Measurements from ENCODE around the gene ALDH3B1. TPM values are rescaled to one million over a fixed set of nuclear protein-coding genes. Genes with fewer than 3 reads are reported as not detected.

ALDH3B1 gene
- total RNA-seq, 1 donor from 2014 or later: 25.4 TPM

DNA sequence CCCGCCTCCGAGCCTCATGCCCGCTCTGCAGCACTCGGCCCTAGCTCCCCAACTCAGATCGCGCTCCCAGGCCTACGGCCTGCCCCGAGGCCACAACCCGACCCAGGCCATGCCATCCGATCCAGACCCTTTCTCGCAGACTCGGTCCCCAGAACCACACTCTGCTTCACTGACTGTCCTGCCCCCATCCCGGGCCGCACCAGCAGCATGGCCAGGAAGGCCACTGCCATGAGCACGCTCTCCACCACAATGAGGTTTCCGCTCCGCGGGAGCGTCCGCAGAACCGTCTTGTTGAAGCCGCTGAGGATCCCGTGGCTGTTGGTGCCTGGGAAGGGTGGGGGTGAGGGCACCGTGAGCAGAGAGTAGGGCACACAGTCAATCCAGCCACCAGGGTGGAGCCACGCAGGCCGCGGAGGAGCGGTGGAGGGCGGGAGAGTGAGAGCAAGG, 12.6 kb upstream of the ALDH3B1 start:
- DNase-seq (ENCODE audit: low spot score): no peak

DNA sequence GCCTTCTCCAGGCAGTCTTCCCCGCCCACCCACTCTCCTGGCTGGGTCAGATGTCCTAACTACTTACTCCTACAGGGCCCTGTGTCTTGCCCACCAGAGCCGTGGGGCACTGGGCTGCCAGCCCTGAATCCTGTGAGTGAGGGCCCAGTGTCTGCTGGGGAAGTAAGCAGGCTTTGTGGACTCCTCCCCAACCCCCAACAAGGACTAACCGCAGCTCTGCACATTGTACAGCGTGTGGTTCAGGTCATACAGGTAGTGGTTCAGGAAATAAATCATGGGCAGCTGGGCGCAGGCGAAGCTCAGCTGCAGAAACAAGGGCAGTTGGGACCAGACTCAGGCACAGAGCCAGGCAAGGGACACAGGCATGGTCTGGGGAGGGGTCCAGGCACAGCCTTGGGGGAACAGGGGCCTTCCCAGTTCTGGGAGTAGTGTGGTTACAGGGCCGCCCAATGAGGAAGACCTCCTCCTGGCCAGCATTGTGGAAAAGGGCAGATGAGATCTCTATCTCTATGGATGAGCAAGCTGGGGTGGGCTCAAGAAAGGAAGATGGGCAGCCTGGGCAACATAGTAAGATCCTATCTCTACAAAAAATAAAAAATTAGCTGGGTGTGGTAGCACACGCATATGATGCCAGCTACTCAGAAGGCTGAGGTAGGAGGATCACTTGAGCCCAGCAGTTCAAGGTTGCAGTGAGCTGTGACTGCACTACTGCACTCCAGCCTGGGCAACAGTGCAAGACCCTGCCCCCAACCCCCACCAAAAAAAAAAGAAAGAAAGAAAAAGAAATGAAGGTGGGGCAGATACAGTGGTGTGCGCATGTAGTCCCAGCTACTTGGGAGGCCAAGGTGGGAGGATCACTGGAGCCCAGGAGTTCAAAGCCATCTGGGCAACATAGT, 11.7 kb upstream of the ALDH3B1 start:
- DNase-seq (ENCODE audit: low spot score): peak; percentile 56

DNA sequence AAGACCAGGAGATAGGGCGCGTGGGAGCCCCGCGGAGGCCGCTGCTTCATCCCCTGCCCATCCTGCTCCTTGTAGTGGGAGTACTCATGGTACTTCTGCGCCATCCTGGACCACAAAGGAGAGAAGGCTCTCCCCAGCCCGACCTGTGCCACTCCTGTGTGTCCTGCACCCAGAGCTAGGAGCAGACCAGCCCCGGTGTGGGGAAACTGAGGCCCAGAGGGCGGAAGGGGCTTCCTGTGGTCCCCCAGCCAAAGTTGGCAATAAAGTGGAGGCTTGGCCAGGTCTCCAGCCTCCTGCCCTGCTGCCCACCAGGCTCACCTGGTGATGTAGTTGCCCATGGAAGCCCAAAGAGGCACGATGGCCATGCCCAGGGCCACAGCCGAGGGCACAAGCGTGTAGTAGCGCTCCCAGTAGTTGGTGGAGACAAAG, 10.9 kb upstream of the ALDH3B1 start:
- DNase-seq (ENCODE audit: low spot score): no peak

DNA sequence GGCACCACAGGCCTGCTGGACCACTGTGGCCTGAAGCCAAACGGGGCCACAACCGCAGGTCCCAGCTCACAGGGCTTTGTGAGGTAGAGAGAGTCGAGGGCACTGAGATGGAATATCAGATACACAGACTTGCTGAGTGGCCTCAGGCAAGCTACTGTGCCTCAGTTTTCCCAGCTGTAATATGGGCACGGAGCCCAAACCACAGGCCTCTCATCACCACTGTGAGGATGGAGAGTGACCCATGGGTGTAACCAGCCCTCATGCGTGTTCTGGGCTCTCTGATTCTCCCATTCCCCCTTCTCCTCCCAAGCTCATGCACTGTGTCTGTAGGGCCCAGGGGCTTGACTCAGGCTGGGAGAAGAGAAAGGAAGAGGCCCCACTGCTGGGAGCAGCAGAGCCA, 10.4 kb upstream of the ALDH3B1 start:
- no peak for DNase-seq (ENCODE audit: low spot score)

DNA sequence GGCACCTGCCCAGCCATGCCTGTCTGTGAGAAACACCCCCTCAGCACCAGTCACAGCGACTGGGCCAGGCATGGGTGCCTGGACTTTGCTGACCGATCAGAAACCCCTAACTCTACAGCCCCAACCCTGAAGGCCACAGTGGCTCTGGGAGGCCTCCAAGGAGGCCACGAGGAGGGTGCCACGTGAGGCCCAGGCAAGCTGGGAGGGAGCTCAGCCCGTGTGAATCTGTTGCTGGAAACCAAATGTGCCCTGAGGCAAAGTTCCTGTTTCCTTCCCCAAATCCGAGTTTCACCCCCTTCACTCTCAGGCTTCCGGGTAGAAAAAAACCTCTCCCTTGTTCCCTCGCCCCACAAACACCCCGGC, 7.6 kb upstream of the ALDH3B1 start:
- DNase-seq (ENCODE audit: low spot score): no peak

GRCh38 chr11:68002938-68003845, 6.9 kb upstream of the ALDH3B1 start:
- peak; percentile 71 for DNase-seq (ENCODE audit: low spot score)

DNA sequence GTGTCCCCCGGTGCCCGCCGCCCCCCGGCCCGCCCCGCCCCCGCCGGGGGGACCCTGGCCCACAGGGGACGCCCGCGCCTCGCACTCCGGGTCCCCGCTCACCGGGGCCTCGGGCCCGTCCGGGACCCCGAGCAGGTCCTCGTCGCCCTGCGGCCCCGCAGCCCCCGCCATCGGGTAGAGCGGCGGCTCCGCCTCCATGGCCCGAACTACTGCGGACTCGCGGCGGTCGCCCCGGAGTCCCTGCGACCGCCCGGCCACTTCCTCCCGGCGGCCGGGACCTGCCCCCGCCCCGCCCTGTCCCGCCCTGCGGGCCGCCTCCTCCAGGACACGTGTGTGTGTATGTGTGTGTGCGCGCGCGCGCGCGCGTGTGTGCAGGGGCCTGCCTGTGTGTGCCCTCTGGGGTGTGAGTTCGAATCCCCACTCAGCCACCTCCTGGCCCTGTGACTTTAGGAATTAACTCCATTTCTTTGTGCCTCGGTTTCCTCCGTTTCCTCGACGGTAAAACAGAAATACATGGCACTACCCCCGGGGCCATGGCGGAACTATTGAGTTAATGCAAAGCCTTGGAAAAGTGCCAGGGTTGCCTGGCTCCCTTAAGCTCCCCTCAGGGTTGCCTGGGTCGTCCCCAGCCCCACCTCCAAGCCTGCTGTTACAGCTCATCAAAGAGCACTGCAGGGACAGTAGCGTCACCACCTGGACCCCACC, 6.1 kb upstream of the ALDH3B1 start, which contains the start of gene UNC93B1:
Gene UNC93B1, minus strand, starts transcription at position 252 of the 705 bp plus-strand sequence. Its CDS starts 54 bp downstream, at position 198.
- peak; percentile 92 for DNase-seq (ENCODE audit: low spot score)

- no peak for DNase-seq (ENCODE audit: low spot score)
Measured at GRCh38 chr11:68004551-68005335, 5.4 kb upstream of the ALDH3B1 start.

GRCh38 chr11:68006606-68007166, 3.4 kb upstream of the ALDH3B1 start:
- no peak for DNase-seq (ENCODE audit: low spot score)

GRCh38 chr11:68007498-68008380, 2.4 kb upstream of the ALDH3B1 start:
- peak; percentile 41 for DNase-seq (ENCODE audit: low spot score)

DNA sequence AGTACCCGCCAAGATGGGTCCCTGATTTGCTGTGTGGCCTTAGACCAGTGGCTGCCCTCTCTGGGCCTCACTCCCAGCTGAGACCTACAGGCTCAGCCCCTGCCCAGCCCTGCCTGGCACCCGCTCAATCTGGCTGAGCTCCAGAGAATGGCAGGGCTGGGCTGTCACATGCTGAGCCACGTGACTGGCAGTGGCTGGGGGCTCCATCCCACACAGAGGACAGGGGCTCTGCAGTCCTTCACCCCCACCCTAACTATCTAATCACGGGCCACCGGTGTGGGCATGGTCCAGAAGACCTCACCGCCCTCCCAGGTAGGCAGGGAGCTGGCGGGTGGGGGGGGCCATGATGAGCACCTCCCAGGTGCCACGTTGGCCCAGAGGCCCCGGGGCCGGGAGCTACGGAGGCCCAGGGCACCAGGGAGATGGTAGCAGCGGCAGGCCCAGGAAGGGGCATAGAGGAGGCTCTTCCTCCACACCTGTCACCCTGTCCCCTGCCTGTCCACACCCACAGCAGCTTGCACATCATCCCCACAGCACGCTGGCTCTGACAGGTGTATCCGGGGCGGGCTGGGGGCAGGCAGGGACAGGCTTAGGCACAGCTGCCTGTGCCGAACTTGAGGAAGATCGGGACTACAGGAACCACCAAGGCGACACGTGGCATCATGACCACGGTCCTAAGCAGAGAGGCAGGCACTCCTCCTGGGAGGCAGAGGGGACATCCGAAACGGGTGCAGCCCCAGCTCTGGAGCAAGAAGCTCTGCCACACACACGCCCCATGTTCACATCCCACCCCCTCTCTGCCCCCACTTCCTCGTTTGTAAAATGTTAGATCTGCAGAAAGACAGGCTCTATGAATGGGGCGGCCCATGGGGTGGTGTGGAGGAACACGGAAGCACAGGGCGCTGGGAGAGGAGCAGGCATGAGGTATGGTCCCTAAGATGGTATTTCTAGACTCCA, 1.5 kb upstream of the ALDH3B1 start:
- DNase-seq (ENCODE audit: low spot score): peak; percentile 77

DNA sequence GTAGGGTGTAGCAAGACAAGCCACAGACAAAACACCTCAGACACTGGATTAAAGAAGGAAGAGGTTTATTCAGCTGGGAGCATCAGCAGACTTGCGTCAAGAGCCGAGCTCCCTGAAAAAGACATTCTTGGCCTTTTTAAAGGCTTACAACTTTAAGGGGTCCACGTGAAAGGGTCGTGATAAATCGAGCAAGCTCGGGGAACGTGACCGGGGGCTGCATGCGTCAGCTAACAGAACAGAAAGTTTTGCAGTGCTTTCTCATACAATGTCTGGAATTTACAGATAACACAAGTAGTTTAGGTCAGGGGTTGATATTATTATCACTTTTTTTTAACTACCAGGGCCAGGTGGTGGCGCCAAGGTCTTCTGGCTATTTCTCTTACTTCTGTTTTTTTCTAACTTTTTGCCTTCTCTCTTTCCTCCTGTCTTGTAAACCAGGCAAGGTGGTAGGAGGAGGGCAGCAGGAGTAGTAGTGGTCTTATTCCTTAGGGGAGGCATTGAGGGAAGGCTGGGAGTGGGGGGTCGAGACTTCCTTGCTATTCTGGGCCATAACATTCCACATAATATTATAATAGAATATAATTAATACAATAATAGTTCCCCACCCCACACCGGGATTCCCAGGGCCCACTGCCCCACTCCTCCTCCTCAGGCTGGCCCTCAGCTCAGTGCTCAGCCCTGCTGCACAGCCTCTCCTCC, 587 bp upstream of the ALDH3B1 start:
- DNase-seq (ENCODE audit: low spot score): no peak

GRCh38 chr11:68011051-68011943, 1.2 kb downstream of the ALDH3B1 start:
- no peak for DNase-seq (ENCODE audit: low spot score)

GRCh38 chr11:68012044-68012842, 2.1 kb downstream of the ALDH3B1 start:
- DNase-seq (ENCODE audit: low spot score): no peak

GRCh38 chr11:68012843-68013610, 2.9 kb downstream of the ALDH3B1 start:
- peak; percentile 75 for DNase-seq (ENCODE audit: low spot score)
